ENCODE results near the gene PFN1.

The PFN1 gene

GRCh38 chr17:4971826-4972225 is 23.5 kb upstream of the PFN1 start:
- no peak for TF ChIP-seq CTCF (IDR thresholded peaks at IDR 0.05; ENCODE audit: low read depth, low read length)
- H3K4me3 ChIP-seq (ENCODE audit: low read depth, low read length), result no peak overlapping the region

- TF ChIP-seq CTCF (IDR thresholded peaks at IDR 0.05; ENCODE audit: low read depth, low read length), result no peak
- no peak overlapping the region for H3K4me3 ChIP-seq (ENCODE audit: low read depth, low read length)
Observed at GRCh38 chr17:4970273-4970672, 21.9 kb upstream of the PFN1 start.

GRCh38 chr17:4969551-4970173 is 21.3 kb upstream of the PFN1 start:
- peak overlapping the region; percentile 12; the same call in 1 of the 2 replicates for H3K4me3 ChIP-seq (ENCODE audit: low read depth, low read length)
- no peak for TF ChIP-seq CTCF (IDR thresholded peaks at IDR 0.05; ENCODE audit: low read depth, low read length)

GRCh38 chr17:4969047-4969550 is 20.8 kb upstream of the PFN1 start:
- no peak for TF ChIP-seq CTCF (IDR thresholded peaks at IDR 0.05; ENCODE audit: low read depth, low read length)
- peak overlapping the region; percentile 78 for H3K4me3 ChIP-seq (ENCODE audit: low read depth, low read length)

- TF ChIP-seq CTCF (IDR thresholded peaks at IDR 0.05; ENCODE audit: low read depth, low read length), result no peak
Observed at GRCh38 chr17:4968486-4969046, 20.2 kb upstream of the PFN1 start.

GRCh38 chr17:4967539-4968485 is 19.5 kb upstream of the PFN1 start, which contains the start of gene SPAG7:
TSS of gene SPAG7 (minus strand) at chr17:4967817. CDS start at chr17:4967804, 13 bp downstream.
- TF ChIP-seq CTCF (IDR thresholded peaks at IDR 0.05; ENCODE audit: low read depth, low read length), result no peak
- peak within 1 kb of the TSS; percentile 78 for H3K4me3 ChIP-seq (ENCODE audit: low read depth, low read length)

More at GRCh38 chr17:4968486-4969046, 20.2 kb upstream of the PFN1 start:
- peak overlapping the region; percentile 78 for H3K4me3 ChIP-seq (ENCODE audit: low read depth, low read length)
